CD4-positive, alpha-beta memory T cell (primary cell): ENCODE data around the gene DENND5B. TPM values are rescaled to one million over a fixed set of nuclear protein-coding genes. Genes with fewer than 3 reads are reported as not detected.
A peak's percentile ranks its signal among the peaks of the same experiment; 100 is the strongest.
"Not testable (repeated sequence)": the region's sequence is repeated elsewhere in the genome, so short reads cannot be mapped to it uniquely, and the experiment has no call there.

ENCODE experiments used
- CTCF ChIA-PET: fragments of 350-600 bp; sonication (Branson Sonifier 250); formaldehyde crosslinking; loops from one replicate; lab custom pipeline; 2021; ENCODE audit warnings: inconsistent platforms; ENCODE audit not compliant: partially characterized antibody; lab: Charles Lee
- POLR2A ChIA-PET: fragments of 350-600 bp; sonication (Branson Sonifier 250); formaldehyde crosslinking; loops from one replicate; lab custom pipeline; 2021; ENCODE audit not compliant: partially characterized antibody; lab: Charles Lee
- DNase-seq, 5 donors: peaks; one replicate each; pipeline versions ENCODE4 v3.0.0 to v3.0.0-alpha.2; 2020 to 2022; ENCODE audit warnings: mixed read lengths in 1 of 5
- H3K27ac ChIP-seq: one replicate; pipeline ENCODE4 v1.7.0; 2013; ENCODE audit warnings: low read depth, low read length
- H3K27me3 ChIP-seq: 2 replicates; pipeline ENCODE4 v1.7.0; 2013; ENCODE audit warnings: mild to moderate bottlenecking, low read length, moderate library complexity; ENCODE audit not compliant: insufficient read depth
- H3K36me3 ChIP-seq: 2 replicates; pipeline ENCODE4 v1.7.0; 2013; ENCODE audit warnings: mild to moderate bottlenecking, low read length, moderate library complexity; ENCODE audit not compliant: insufficient read depth
- H3K4me1 ChIP-seq: 2 replicates; pipeline ENCODE4 v1.7.0; 2013; ENCODE audit warnings: mild to moderate bottlenecking, low read length, moderate library complexity; ENCODE audit not compliant: insufficient read depth
- H3K4me3 ChIP-seq, 2 donors: one replicate each; pipeline ENCODE4 v1.7.0; 2013; ENCODE audit warnings: low read length in 2 of 2, mild to moderate bottlenecking in 1 of 2
- H3K9me3 ChIP-seq, 2 donors: one replicate each; pipeline ENCODE4 v1.7.0; 2013; ENCODE audit warnings: low read length in 2 of 2, control low read depth in 1 of 2; ENCODE audit not compliant: control insufficient read depth in 1 of 2
- H3K27ac Mint-ChIP-seq, 7 donors: one replicate each; pipeline ENCODE4 v1.8.0; 2020 to 2021; ENCODE audit warnings: mixed read lengths in 7 of 7, mild to moderate bottlenecking in 6 of 7, inconsistent platforms in 3 of 7, moderate library complexity in 3 of 7
- H3K27me3 Mint-ChIP-seq, 2 donors: one replicate each; pipeline ENCODE4 v1.8.0; 2020 to 2021; ENCODE audit warnings: mixed read lengths in 2 of 2
- H3K36me3 Mint-ChIP-seq, 2 donors: one replicate each; pipeline ENCODE4 v1.8.0; 2020 to 2021; ENCODE audit warnings: mixed read lengths in 2 of 2, inconsistent platforms in 1 of 2, mild to moderate bottlenecking in 1 of 2
- H3K4me1 Mint-ChIP-seq, 4 donors: one replicate each; pipeline ENCODE4 v1.8.0; 2020 to 2021; ENCODE audit warnings: mixed read lengths in 4 of 4, mild to moderate bottlenecking in 1 of 4
- H3K4me3 Mint-ChIP-seq, 8 donors: one replicate each; pipeline ENCODE4 v1.8.0; 2020 to 2021; ENCODE audit warnings: mixed read lengths in 8 of 8, mild to moderate bottlenecking in 7 of 8, moderate library complexity in 6 of 8, inconsistent platforms in 3 of 8
- H3K9me3 Mint-ChIP-seq, 8 donors: one replicate each; pipeline ENCODE4 v1.8.0; 2020 to 2021; ENCODE audit warnings: mixed read lengths in 8 of 8, mild to moderate bottlenecking in 5 of 8, inconsistent platforms in 3 of 8, moderate library complexity in 1 of 8
- intact Hi-C: fragments of 100-400 bp; cut with micrococcal nuclease; formaldehyde crosslinking; loops from one replicate; pipeline ENCODE4 v1.15.1; 2023
- polyA plus RNA-seq, 2 donors: library from polyadenylated mRNA; unstranded; fragments of 300-500 nt; fragmentation: Illumina TruSeq; gene quantifications; one replicate each; pipeline ENCODE4 v1.2.3, GENCODE V29; 2021
- total RNA-seq, 2 experiments: library from RNA; stranded (reverse); gene quantifications; one replicate each; pipeline ENCODE4 v1.2.3, GENCODE V29; 2021

Gene DENND5B
- total and polyA plus RNA-seq, 4 experiments from 2014 or later: 0.60 TPM; not detected in 3

DNA sequence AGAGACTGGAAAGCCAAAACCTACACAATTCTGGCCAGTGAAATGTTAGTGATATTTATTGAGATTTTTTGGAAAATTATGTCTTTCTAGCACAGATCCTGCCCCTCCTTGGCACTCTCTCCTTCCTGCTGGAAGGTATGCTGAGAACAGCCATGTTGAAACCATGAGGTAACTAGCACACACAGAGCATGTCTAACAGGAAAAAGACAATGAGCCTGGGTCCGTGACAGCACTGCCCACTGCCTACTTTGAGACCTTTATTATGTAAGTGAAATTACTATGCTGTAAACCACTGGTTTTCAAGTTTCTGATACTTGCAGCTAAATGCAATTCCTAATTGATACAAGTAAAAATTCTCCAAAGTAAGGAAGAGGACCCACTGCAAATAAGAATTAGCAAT, 183.4 kb downstream of the DENND5B start:
- ChIA-PET POLR2A (no interaction called here), CTCF (no interaction called here)
- no peaks in the 10 kb centered on the region for H3K36me3 Mint-ChIP-seq

DNA sequence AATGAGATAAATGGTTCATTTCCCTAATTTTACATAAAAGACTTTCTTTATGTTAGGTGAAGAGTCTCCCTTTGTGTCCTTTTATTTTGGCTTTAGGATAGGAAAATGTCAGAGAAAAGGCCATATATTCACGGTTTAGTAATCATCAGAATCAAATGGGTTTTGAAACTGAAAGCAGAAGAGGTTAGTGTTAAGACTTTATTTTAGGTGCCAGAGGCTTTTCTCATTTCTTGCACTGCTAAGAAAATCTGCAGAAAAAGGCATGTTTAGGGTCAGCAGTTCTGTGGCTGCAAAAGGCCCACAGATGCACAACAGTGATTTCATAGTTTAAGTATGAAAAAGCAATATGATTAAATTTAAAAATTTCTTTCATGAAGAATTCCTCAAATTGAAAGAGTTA, 184.6 kb downstream of the DENND5B start:
- Histone ChIP-seq H3K4me1 (no peaks in the 10 kb centered on the region), H3K4me3 (no peak overlapping the region), H3K27me3 (no peaks in the 10 kb centered on the region), H3K9me3 (no peaks in the 10 kb centered on the region), H3K36me3 (no peaks in the 10 kb centered on the region), H3K27ac (no peak overlapping the region)
- Mint-ChIP-seq H3K4me3 (no peak overlapping the region), H3K4me1 (peaks cover 0 to 3% (median 0%) of the 10 kb centered on the region in 4 donors), H3K36me3 (no peaks in the 10 kb centered on the region), H3K9me3 (no peaks in the 10 kb centered on the region), H3K27ac (no peak overlapping the region), H3K27me3 (peaks cover 4 to 12% of the 10 kb centered on the region in 2 donors)
- ChIA-PET CTCF (interaction anchor here (1.0 to 2.0 kb wide), 2 partner anchors 75 to 232 kb away, joined by 3 to 10 read pairs; no protein-coding TSS in a partner anchor), POLR2A (no interaction called here)
- DNase-seq: no peak
- intact Hi-C loops: no loop called here

More for the DNA sequence above, 183.4 kb downstream of the DENND5B start:
- intact Hi-C loops: no loop called here
- H3K27me3 ChIP-seq: no peaks in the 10 kb centered on the region
- Mint-ChIP-seq H3K4me3 (no peak overlapping the region), H3K4me1 (peaks cover 0 to 3% (median 0%) of the 10 kb centered on the region in 4 donors), H3K27ac (no peak overlapping the region), H3K9me3 (no peaks in the 10 kb centered on the region), H3K27me3 (peaks cover 4 to 10% of the 10 kb centered on the region in 2 donors)
- H3K36me3 ChIP-seq: no peaks in the 10 kb centered on the region
- H3K4me1 ChIP-seq: no peaks in the 10 kb centered on the region
- H3K27ac ChIP-seq: no peak overlapping the region
- no peak overlapping the region for H3K4me3 ChIP-seq
- no peaks in the 10 kb centered on the region for H3K9me3 ChIP-seq
- DNase-seq: no peak

DNA sequence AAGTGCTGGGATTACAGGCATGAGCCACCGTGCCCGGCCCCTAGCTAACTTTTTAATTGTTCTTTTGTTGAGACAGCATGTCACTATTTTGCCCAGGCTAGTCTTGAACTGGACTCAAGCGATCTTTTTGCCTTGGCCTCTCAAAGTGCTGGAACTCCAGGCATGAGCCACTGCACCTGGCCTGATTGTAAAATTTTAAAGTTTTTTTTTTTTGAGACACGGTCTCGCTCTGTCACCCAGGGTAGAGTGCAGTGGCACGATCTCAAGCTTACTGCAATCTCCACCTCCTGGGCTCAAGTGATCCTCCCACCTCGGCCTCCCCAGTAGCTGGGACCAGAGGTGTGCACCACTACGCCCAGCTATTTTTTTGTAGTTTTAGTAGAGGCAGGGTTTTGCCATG, 185.9 kb downstream of the DENND5B start:
- no peak overlapping the region for H3K27ac ChIP-seq

DNA sequence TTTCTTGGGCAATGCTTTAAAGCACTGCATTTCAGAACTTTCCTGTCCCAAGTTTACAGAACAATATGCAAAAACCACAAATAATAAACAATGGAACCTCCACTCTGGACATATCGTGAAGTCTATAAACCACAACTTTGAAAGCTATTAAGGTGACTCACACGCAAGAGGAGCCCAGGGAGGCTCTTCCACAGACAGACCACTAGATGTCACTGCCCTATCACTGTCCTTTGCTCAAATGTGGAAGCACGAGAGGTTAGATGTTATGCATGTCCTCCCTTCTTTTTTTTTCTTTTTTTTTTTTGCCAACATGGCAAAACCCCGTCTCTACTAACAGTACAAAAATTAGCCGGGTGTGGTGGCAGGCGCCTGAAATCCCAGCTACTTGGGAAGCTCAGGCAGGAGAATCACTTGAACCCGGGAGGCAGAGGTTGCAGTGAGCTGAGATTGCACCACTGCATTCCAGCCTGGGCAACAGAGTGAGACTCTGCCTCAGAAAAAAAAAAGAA, 187.8 kb downstream of the DENND5B start:
- H3K27ac ChIP-seq: not testable (repeated sequence)
- intact Hi-C loops: loop anchor here (1.0 to 5.0 kb wide), 4 partner anchors 233 to 1354 kb away; partner anchors contain the start of gene YARS2

More for the DNA sequence above, 185.9 kb downstream of the DENND5B start:
- H3K4me1 ChIP-seq: no peaks in the 10 kb centered on the region
- no peaks in the 10 kb centered on the region for H3K36me3 Mint-ChIP-seq
- POLR2A ChIA-PET: no interaction called here
- peaks cover 2 to 14% of the 10 kb centered on the region in 2 donors for H3K27me3 Mint-ChIP-seq
- intact Hi-C loops: no loop called here
- H3K27ac Mint-ChIP-seq: no peak overlapping the region
- H3K4me3 Mint-ChIP-seq: no peak overlapping the region
- DNase-seq: no peak
- no peak overlapping the region for H3K4me3 ChIP-seq
- CTCF ChIA-PET: interaction anchor here (0.7 to 3.2 kb wide), 8 partner anchors 13 to 1061 kb away, joined by 3 to 11 read pairs (median 3); no protein-coding TSS in a partner anchor
- no peaks in the 10 kb centered on the region for H3K9me3 ChIP-seq
- H3K36me3 ChIP-seq: no peaks in the 10 kb centered on the region
- no peaks in the 10 kb centered on the region for H3K27me3 ChIP-seq
- no peaks in the 10 kb centered on the region for H3K9me3 Mint-ChIP-seq
- peaks cover 0 to 3% (median 0%) of the 10 kb centered on the region in 4 donors for H3K4me1 Mint-ChIP-seq

DNA sequence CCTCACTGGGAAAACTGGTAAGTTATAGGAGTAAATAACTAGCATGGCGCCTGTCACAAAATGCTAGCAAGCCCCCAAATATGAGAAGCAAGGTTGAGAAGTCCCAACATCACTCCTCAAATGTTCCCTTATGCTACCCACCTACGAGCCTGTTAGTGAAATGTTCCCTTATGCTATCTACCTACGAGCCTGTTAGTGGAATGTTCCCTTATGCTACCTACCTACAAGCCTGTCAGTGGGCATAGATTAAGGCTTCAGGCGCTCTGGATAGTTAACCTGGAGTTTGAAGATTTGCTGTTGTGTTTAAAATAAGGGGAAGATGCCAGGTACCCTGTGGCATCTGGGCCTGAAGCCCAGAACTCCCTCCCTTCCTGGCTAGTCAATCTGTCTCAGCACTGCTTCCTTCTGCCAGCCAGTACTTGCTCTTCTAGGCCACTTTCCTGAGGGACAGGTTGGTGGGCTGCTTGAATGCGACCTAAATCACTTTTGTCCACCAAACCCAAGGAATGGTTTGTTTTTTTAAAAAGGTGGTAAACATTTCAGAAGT, 197.9 kb downstream of the DENND5B start:
- no peak overlapping the region for H3K27ac ChIP-seq
- no peaks in the 10 kb centered on the region for H3K27me3 ChIP-seq
- no peak for DNase-seq
- ChIA-PET POLR2A (no interaction called here), CTCF (interaction anchor here (1.2 kb wide), 1 partner anchor 10 kb away, joined by 4 read pairs; no protein-coding TSS in a partner anchor)
- Mint-ChIP-seq H3K4me1 (no peaks in the 10 kb centered on the region), H3K9me3 (no peaks in the 10 kb centered on the region), H3K4me3 (no peak overlapping the region), H3K36me3 (no peaks in the 10 kb centered on the region), H3K27me3 (peaks cover 1 to 3% of the 10 kb centered on the region in 2 donors), H3K27ac (no peak overlapping the region)
- no peaks in the 10 kb centered on the region for H3K9me3 ChIP-seq
- H3K36me3 ChIP-seq: no peaks in the 10 kb centered on the region
- intact Hi-C loops: no loop called here
- no peaks in the 10 kb centered on the region for H3K4me1 ChIP-seq
- H3K4me3 ChIP-seq: no peak overlapping the region

More for the DNA sequence above, 187.8 kb downstream of the DENND5B start:
- H3K27me3 ChIP-seq, POLR2A ChIA-PET, H3K4me1 ChIP-seq, H3K4me1 Mint-ChIP-seq, H3K4me3 ChIP-seq, H3K9me3 ChIP-seq, H3K9me3 Mint-ChIP-seq, H3K27ac Mint-ChIP-seq, H3K36me3 Mint-ChIP-seq, H3K36me3 ChIP-seq: not testable (repeated sequence)
- CTCF ChIA-PET: interaction anchor here (0.7 to 3.2 kb wide), 29 partner anchors 8 to 1352 kb away, joined by 3 to 15 read pairs (median 5); partner anchors contain the start of gene YARS2
- peak; percentile 44 to 59 (median 56) for DNase-seq
- Mint-ChIP-seq H3K27me3 (peaks cover 6 to 14% of the 10 kb centered on the region in 2 donors), H3K4me3 (peak overlapping the region in 1 of 8 donors; percentile 31)

DNA sequence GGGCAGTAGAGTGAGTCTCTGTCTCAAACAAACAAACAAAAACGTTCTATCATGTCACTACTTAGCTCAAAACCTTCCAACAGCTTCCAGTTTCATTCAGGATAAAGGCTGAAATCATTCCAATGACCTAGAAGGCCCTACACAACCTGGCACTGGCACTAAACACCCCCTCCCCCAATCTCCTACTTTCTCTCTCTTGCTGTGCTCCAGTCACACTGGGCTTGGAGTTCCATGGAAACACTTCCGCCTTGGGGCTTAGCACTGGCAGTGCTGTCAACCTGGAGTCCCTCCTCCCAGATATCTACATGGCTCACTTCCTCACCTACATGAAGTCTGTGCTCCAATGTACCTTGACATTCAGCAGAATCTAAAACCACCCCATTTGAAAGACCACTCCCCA, 199.9 kb downstream of the DENND5B start:
- Histone ChIP-seq H3K27ac (no peak overlapping the region), H3K9me3 (no peaks in the 10 kb centered on the region), H3K27me3 (no peaks in the 10 kb centered on the region), H3K36me3 (no peaks in the 10 kb centered on the region), H3K4me1 (no peaks in the 10 kb centered on the region), H3K4me3 (no peak overlapping the region)
- Mint-ChIP-seq H3K4me1 (no peaks in the 10 kb centered on the region), H3K4me3 (no peak overlapping the region), H3K9me3 (peaks cover 0 to 2% (median 0%) of the 10 kb centered on the region in 8 donors), H3K36me3 (no peaks in the 10 kb centered on the region), H3K27me3 (peaks cover 5 to 8% of the 10 kb centered on the region in 2 donors), H3K27ac (no peak overlapping the region)
- no peak for DNase-seq
- intact Hi-C loops: no loop called here
- CTCF ChIA-PET: interaction anchor here (1.3 to 1.4 kb wide), 3 partner anchors 9 to 119 kb away, joined by 3 to 8 read pairs (median 4); no protein-coding TSS in a partner anchor
- POLR2A ChIA-PET: no interaction called here

DNA sequence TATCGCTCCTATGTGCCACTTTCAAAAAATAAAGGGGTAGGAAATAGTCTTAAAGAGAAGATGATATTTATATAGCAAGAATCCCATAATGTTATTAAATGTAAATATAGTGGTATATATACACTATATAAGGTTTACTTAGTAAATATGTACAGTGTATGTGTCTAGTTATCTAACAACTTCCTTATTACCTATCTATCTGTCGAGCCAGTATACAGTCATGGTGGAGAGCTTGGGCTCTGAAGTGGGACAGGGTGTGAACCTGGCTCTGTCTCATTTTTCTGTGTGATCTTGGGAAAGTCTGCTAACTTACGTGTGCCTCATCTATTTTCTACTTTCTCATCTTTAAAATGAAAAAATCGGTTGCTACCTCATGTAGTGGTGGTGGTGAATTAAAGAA, 202.2 kb downstream of the DENND5B start:
- Histone ChIP-seq H3K9me3 (no peaks in the 10 kb centered on the region), H3K4me1 (no peaks in the 10 kb centered on the region), H3K27me3 (no peaks in the 10 kb centered on the region), H3K36me3 (no peaks in the 10 kb centered on the region), H3K27ac (no peak overlapping the region), H3K4me3 (no peak overlapping the region)
- Mint-ChIP-seq H3K4me1 (no peaks in the 10 kb centered on the region), H3K27me3 (peaks cover 7 to 10% of the 10 kb centered on the region in 2 donors), H3K27ac (no peak overlapping the region), H3K4me3 (no peak overlapping the region), H3K9me3 (peaks cover 0 to 2% (median 0%) of the 10 kb centered on the region in 8 donors), H3K36me3 (no peaks in the 10 kb centered on the region)
- ChIA-PET POLR2A (no interaction called here), CTCF (no interaction called here)
- DNase-seq: no peak
- intact Hi-C loops: no loop called here
